ENCODE data around the gene POLN.

DNA sequence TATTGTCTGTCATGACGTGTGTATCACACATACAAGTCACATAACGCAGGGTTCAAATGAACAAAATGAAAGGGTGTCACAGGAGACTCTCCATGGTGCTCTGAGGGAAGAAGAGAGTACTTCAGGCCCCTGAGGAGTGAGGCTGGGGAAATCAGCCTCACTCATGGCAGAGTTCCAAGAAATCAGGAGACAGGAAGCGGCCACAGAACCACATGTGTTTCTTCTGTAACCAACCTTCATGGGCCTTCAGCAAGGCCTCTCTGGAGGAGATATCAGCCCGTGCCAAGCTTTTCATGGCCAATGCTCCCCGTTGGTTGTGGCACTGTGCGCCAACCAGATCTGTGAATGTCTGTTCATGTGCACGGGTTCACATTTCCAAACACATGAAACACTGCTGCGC, 106.8 kb downstream of the POLN start:
- TF ChIP-seq, protein P1, sequence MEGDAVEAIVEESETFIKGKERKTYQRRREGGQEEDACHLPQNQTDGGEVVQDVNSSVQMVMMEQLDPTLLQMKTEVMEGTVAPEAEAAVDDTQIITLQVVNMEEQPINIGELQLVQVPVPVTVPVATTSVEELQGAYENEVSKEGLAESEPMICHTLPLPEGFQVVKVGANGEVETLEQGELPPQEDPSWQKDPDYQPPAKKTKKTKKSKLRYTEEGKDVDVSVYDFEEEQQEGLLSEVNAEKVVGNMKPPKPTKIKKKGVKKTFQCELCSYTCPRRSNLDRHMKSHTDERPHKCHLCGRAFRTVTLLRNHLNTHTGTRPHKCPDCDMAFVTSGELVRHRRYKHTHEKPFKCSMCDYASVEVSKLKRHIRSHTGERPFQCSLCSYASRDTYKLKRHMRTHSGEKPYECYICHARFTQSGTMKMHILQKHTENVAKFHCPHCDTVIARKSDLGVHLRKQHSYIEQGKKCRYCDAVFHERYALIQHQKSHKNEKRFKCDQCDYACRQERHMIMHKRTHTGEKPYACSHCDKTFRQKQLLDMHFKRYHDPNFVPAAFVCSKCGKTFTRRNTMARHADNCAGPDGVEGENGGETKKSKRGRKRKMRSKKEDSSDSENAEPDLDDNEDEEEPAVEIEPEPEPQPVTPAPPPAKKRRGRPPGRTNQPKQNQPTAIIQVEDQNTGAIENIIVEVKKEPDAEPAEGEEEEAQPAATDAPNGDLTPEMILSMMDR (IDR thresholded peaks at IDR 0.05) = no peak
- no peak for TF ChIP-seq POLR2A (IDR thresholded peaks at IDR 0.05)

Measured in stomach (tissue), 4 donors.